GM12878 (cell line): ENCODE results near the gene FLVCR1. TPM values are rescaled to one million over a fixed set of nuclear protein-coding genes. Genes with fewer than 3 reads are reported as not detected.

ENCODE experiments used
- ATAC-seq: fragments of 200-7000 bp; cut with Tn5 transposase; 3 replicates; pipeline ENCODE4 v1.9.1; 2020; ENCODE audit warnings: mild to moderate bottlenecking, moderate library complexity
- BruUV-seq: library from RNA; stranded (reverse); fragments of 400-500 nt; replicated peaks from 2 replicates; lab custom pipeline; 2021; lab: Mats Ljungman, UMichigan
- CTCF ChIA-PET: fragments of 300-600 bp; sonication (Branson Sonifier 250); formaldehyde crosslinking; extraction: SDS; loops from one replicate; lab custom pipeline; 2021; ENCODE audit warnings: inconsistent platforms; lab: Yijun Ruan, JAX
- POLR2A ChIA-PET: fragments of 350-600 bp; formaldehyde crosslinking; extraction: SDS; loops from one replicate; lab custom pipeline; 2021; ENCODE audit warnings: inconsistent platforms; lab: Charles Lee
- RAD21 ChIA-PET: fragments of 300-600 bp; sonication (Branson Sonifier 250); formaldehyde crosslinking; loops from one replicate; lab custom pipeline; 2023; ENCODE audit warnings: antibody characterized with exemption; ENCODE audit not compliant: unreplicated experiment; lab: Charles Lee
- SMC1A ChIA-PET: fragments of 300-600 bp; sonication (Branson Sonifier 250); formaldehyde crosslinking; loops from one replicate; lab custom pipeline; 2023; ENCODE audit not compliant: unreplicated experiment, uncharacterized antibody; lab: Charles Lee
- DNase-seq: peaks from one replicate; pipeline ENCODE4 v3.0.0-alpha.2; 2011; ENCODE audit warnings: low read depth, low spot score
- FAIRE-seq: peaks from 3 replicates; lab custom pipeline; 2011; peaks lifted over from hg19 to GRCh38; lab: Jason Lieb, UNC
- H2AFZ ChIP-seq: 2 replicates; pipeline ENCODE4 v1.6.0; 2011; ENCODE audit warnings: low read depth, low read length, control low read depth; ENCODE audit not compliant: control insufficient read depth
- H3K27ac ChIP-seq: 2 replicates; pipeline ENCODE4 v1.5.1; 2011; ENCODE audit warnings: control low read depth; ENCODE audit not compliant: control insufficient read depth, insufficient read depth
- H3K27me3 ChIP-seq, 2 experiments: replicated peaks in 1 of 2; 2 replicates each; pipeline versions ENCODE4 v1.6.0 to v1.6.1; 2011; ENCODE audit warnings: low read length in 1 of 2; ENCODE audit not compliant: control insufficient read depth in 2 of 2, insufficient read depth in 2 of 2
- H3K36me3 ChIP-seq, 2 experiments: 2 replicates each; pipeline ENCODE4 v1.5.1; 2011; ENCODE audit warnings: low read length in 1 of 2; ENCODE audit not compliant: control insufficient read depth in 2 of 2, insufficient read depth in 2 of 2
- H3K4me1 ChIP-seq: 2 replicates; pipeline ENCODE4 v1.6.1; 2011; ENCODE audit warnings: mild to moderate bottlenecking, low read length, moderate library complexity, mixed read lengths; ENCODE audit not compliant: control insufficient read depth, insufficient read depth
- H3K4me2 ChIP-seq: 2 replicates; pipeline ENCODE4 v1.6.0; 2011; ENCODE audit warnings: control low read depth; ENCODE audit not compliant: control insufficient read depth, insufficient read depth
- H3K4me3 ChIP-seq: fragments of 200-600 bp; sonication (generic); 2 replicates; pipeline ENCODE4 v1.5.1; 2016
- H3K79me2 ChIP-seq: 2 replicates; pipeline ENCODE4 v1.6.0; 2011; ENCODE audit warnings: low read length; ENCODE audit not compliant: control insufficient read depth, insufficient read depth
- H3K9ac ChIP-seq: 2 replicates; pipeline ENCODE4 v1.8.0; 2011; ENCODE audit warnings: low read length, control low read depth, mixed read lengths; ENCODE audit not compliant: control insufficient read depth, insufficient read depth
- H3K9me3 ChIP-seq: replicated peaks from 3 replicates; pipeline ENCODE4 v1.5.1; 2011; ENCODE audit warnings: mild to moderate bottlenecking, low read length; ENCODE audit not compliant: control insufficient read depth, insufficient read depth
- H4K20me1 ChIP-seq: 2 replicates; pipeline ENCODE4 v1.6.0; 2011; ENCODE audit not compliant: control insufficient read depth, insufficient read depth
- BCL11A ChIP-seq: IDR thresholded peaks from 2 replicates; pipeline ENCODE4 v1.6.1; 2011; ENCODE audit warnings: low read depth, low read length
- BHLHE40 ChIP-seq, 2 experiments: fragments of 450-650 bp in 1 of 2; IDR thresholded peaks; 2 replicates each; pipeline ENCODE4 v1.6.1; 2011 to 2017; ENCODE audit warnings: low read depth in 2 of 2, borderline replicate concordance in 1 of 2, improper control_type of control experiment in 1 of 2, low read length in 1 of 2, mild to moderate bottlenecking in 1 of 2
- CBFB ChIP-seq: IDR thresholded peaks from 2 replicates; pipeline ENCODE4 v1.6.1; 2016; ENCODE audit warnings: antibody characterized with exemption, low read depth
- EED ChIP-seq: sonication (generic); IDR thresholded peaks from 2 replicates; pipeline ENCODE4 v1.6.1; 2016; ENCODE audit warnings: antibody characterized with exemption, low read depth
- EGR1 ChIP-seq, 2 experiments: IDR thresholded peaks; 1 replicate in 1 of 2; 2 replicates in 1 of 2; pipeline ENCODE4 v1.6.1; 2011 to 2012; ENCODE audit warnings: low read depth in 2 of 2, low read length in 2 of 2, borderline replicate concordance in 1 of 2, mild to moderate bottlenecking in 1 of 2, moderate library complexity in 1 of 2
- EP300 ChIP-seq, 2 experiments: fragments of 150-350 bp in 1 of 2; IDR thresholded peaks; 2 replicates each; pipeline ENCODE4 v1.6.1; 2011 to 2012; ENCODE audit warnings: low read depth in 2 of 2, low read length in 2 of 2, borderline replicate concordance in 1 of 2, improper control_type of control experiment in 1 of 2, inconsistent platforms in 1 of 2; ENCODE audit not compliant: control insufficient read depth in 1 of 2
- FOXK2 ChIP-seq: fragments of 450-650 bp; IDR thresholded peaks from 2 replicates; pipeline ENCODE4 v1.6.1; 2017; ENCODE audit warnings: mild to moderate bottlenecking, moderate library complexity
- FOXM1 ChIP-seq: IDR thresholded peaks from 2 replicates; pipeline ENCODE4 v1.6.1; 2012; ENCODE audit warnings: low read depth, mild to moderate bottlenecking, inconsistent platforms, low read length, moderate library complexity
- IKZF1 ChIP-seq: fragments of 450-650 bp; conservative IDR thresholded peaks from 2 replicates; pipeline ENCODE4 v1.6.1; 2017; ENCODE audit warnings: antibody characterized with exemption, mild to moderate bottlenecking
- JUNB ChIP-seq: IDR thresholded peaks from 2 replicates; pipeline ENCODE4 v1.6.1; 2016; ENCODE audit warnings: antibody characterized with exemption, mild to moderate bottlenecking
- MEF2A ChIP-seq: IDR thresholded peaks from 2 replicates; pipeline ENCODE4 v1.6.1; 2011; ENCODE audit warnings: low read depth, mild to moderate bottlenecking, low read length, moderate library complexity; ENCODE audit not compliant: insufficient read depth
- POLR2AphosphoS2 ChIP-seq: IDR thresholded peaks from 2 replicates; pipeline ENCODE4 v1.6.1; 2011; ENCODE audit warnings: low read depth, mild to moderate bottlenecking, low read length, improper control_type of control experiment, moderate library complexity
- RAD51 ChIP-seq: fragments of 450-650 bp; IDR thresholded peaks from 2 replicates; pipeline ENCODE4 v1.6.1; 2016; ENCODE audit warnings: moderate library complexity, mild to moderate bottlenecking, inconsistent platforms
- RUNX3 ChIP-seq: IDR thresholded peaks from 2 replicates; pipeline ENCODE4 v1.6.1; 2012; ENCODE audit warnings: low read length, inconsistent platforms
- SMC3 ChIP-seq: IDR thresholded peaks from 2 replicates; pipeline ENCODE4 v1.6.1; 2011; ENCODE audit warnings: low read length, improper control_type of control experiment, borderline replicate concordance
- TCF7 ChIP-seq: IDR thresholded peaks from 2 replicates; pipeline ENCODE4 v1.6.1; 2014; ENCODE audit warnings: antibody characterized with exemption, borderline replicate concordance
- ZNF274 ChIP-seq: IDR thresholded peaks from one replicate; pipeline ENCODE4 v1.8.0; 2011; ENCODE audit not compliant: insufficient read length, insufficient read depth
- ZNF622 ChIP-seq: fragments of 450-650 bp; IDR thresholded peaks from 2 replicates; pipeline ENCODE4 v1.6.1; 2017; ENCODE audit warnings: mild to moderate bottlenecking, inconsistent platforms
- whole genome bisulfite sequencing: methylation state at CpG from one replicate; pipeline ENCODE4 v1.1.6; 2016; ENCODE audit warnings: low lambda C conversion rate; ENCODE audit not compliant: insufficient replicate concordance, insufficient coverage; ENCODE audit errors: missing lambda C conversion rate; 5-methylcytosine and 5-hydroxymethylcytosine counted together
- in situ Hi-C: fragments of 300-500 bp; cut with MboI; formaldehyde crosslinking; loops from 9 replicates; pipeline ENCODE4 v1.14.3; 2018; ENCODE audit warnings: mixed read lengths
- intact Hi-C: fragments of 100-400 bp; cut with micrococcal nuclease; formaldehyde crosslinking; loops from one replicate; pipeline ENCODE4 v1.14.2; 2022; ENCODE audit not compliant: unreplicated experiment
- polyA plus RNA-seq, 11 experiments: library from polyadenylated mRNA; depleted of rRNA in 4 of 11; unstranded in 6 of 11; stranded (reverse) in 5 of 11; fragments of >200 nt; fragmentation: Nextera tagmentation in 4 of 11; fragmentation: Illumina TruSeq in 1 of 11; extraction: Ambion mirVana in 4 of 11; extraction: Trizol in 1 of 11; gene quantifications; 1 replicate in 1 of 11; 2 replicates in 10 of 11; pipeline versions ENCODE4 v1.2.1 to v1.2.3, GENCODE V29; 2011 to 2016; ENCODE audit warnings: inconsistent platforms in 2 of 11, missing spikeins in 2 of 11, low read depth in 1 of 11
- total RNA-seq, 4 experiments: library from RNA; depleted of rRNA in 3 of 4; stranded (reverse); fragments of >200 nt in 3 of 4; fragmentation: Illumina TruSeq in 1 of 4; extraction: Trizol in 1 of 4; gene quantifications; 2 replicates each; pipeline versions ENCODE4 v1.2.1 to v1.2.3, GENCODE V29; 2013 to 2021

FLVCR1 gene
- total and polyA plus RNA-seq, 10 of the 15 experiments (the other 5 are each of a cell fraction or from before 2014, with no cell fraction given): 7.1 to 25.2 (median 17.6) TPM

DNA sequence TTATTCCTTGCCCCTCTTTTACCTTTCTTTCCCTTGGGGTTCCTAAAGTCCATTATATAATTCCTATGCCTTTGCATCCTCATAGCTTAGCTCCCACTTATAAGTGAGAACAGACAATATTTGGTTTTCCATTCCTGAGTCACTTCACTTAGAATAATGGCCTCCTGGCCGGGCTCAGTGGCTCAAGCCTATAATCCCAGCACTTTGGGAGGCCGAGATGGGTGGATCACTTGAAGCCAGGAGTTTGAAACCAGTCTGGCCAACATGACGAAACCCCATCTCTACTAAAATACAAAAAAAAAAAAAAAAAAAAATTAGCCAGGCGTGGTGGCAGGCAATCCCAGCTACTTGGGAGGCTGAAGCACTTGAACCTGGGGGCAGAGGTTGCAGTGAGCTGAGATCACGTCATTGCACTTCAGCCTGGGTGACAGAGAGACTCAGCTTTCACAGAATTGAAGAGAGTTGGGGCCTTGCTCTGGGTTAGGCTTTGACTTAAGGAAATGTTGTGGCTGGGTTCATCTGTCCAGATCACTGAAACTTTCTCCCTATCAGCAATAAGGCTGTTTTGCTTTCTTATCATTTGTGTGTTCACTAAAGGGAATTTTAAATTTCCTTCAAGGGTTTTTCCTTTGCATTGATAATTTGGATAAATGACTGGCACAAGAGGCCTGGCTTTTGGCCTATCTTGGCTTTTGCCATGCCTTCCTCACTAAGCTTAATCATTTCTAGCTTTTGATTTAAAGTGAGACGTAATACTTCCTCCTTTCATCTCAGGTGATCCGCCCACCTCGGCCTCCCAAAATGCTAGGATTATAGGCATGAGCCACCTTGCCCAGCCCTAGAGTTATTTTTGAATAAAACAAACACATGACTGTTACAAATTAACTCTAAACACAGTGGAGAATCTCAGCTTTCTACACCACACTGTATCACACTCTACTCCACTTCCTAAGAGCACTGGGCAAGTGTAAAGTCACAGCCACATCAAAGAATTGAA lies 24.6 kb upstream of the FLVCR1 start (continued):
- peak; percentile 77 for TF ChIP-seq IKZF1
- TF ChIP-seq TCF7: peak; percentile 72
- peak; percentile 49; the same call in 1 of the 2 replicates for TF ChIP-seq RAD51
- peak in 1 of 2 experiments; percentile 19; a peak in 1 of 4 replicates for TF ChIP-seq EP300 (IDR thresholded peaks at IDR 0.05; ENCODE audit: borderline replicate concordance in 1 of 2, control insufficient read depth in 1 of 2, low read depth in 2 of 2, low read length in 2 of 2)
- TF ChIP-seq RUNX3: peak; percentile 24; the same call in 1 of the 2 replicates
- TF ChIP-seq MEF2A: 0 out of 2 replicates have a peak, but pooled peaks have one; percentile 43
- peak; percentile 64; a peak in 3 of 4 replicates for TF ChIP-seq BHLHE40 (IDR thresholded peaks at IDR 0.05; ENCODE audit: borderline replicate concordance in 1 of 2, low read depth in 2 of 2, low read length in 1 of 2)
- TF ChIP-seq EGR1 (IDR thresholded peaks at IDR 0.05; ENCODE audit: borderline replicate concordance in 1 of 2, low read depth in 2 of 2, low read length in 2 of 2): peak in 1 of 2 experiments; percentile 44; a peak in 1 of 3 replicates
- peak; percentile 52 for TF ChIP-seq JUNB
- peak; percentile 46; the same call in 1 of the 2 replicates for TF ChIP-seq EED

DNA sequence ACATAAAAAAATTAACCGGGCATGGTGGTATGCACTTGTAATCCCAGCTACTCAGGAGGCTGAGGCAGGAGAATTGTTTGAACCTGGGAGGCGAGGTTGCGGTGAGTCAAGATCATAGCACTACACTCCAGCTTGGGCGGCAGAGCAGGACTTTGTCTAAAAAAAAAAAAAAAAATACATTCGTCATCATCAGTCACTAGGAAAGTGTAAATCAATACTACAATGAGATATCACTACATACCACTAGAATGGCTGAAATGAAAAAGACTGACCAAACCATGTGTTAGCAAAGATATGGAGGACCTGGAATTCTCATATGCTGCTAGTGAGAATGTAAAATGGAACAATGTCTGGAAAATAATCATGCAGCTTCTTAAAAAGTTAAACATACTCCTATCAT lies 19.9 kb upstream of the FLVCR1 start:
- H3K79me2 ChIP-seq: no peaks in the 10 kb centered on the region
- H3K4me1 ChIP-seq: peaks cover 12% of the 10 kb centered on the region
- ChIA-PET CTCF (interaction anchor here (1.0 to 2.2 kb wide), 3 partner anchors 9 to 157 kb away, joined by 3 to 5 read pairs (median 3); no protein-coding TSS in a partner anchor), POLR2A (interaction anchor here (0.5 to 0.6 kb wide), 2 partner anchors 16 to 319 kb away, joined by 3 to 4 read pairs; no protein-coding TSS in a partner anchor), RAD21 (interaction anchor here (1.5 kb wide), 1 partner anchor 23 kb away, joined by 4 read pairs; no protein-coding TSS in a partner anchor), SMC1A (interaction anchor here (0.7 to 1.9 kb wide), 6 partner anchors 11 to 25 kb away, joined by 3 to 8 read pairs (median 3); no protein-coding TSS in a partner anchor)
- H4K20me1 ChIP-seq: no peaks in the 10 kb centered on the region
- no peaks in the 10 kb centered on the region for H3K36me3 ChIP-seq
- ATAC-seq (no peak), FAIRE-seq (no peak), DNase-seq (no peak)
- H3K9ac ChIP-seq: no peak overlapping the region
- H3K27me3 ChIP-seq: no peaks in the 10 kb centered on the region
- in situ Hi-C loops (no loop called here), intact Hi-C loops (no loop called here)
- no peak overlapping the region for H3K27ac ChIP-seq
- BruUV-seq: no TSS peak
- no peak overlapping the region for H3K4me2 ChIP-seq
- no peak overlapping the region for H2AFZ ChIP-seq
- TF ChIP-seq FOXK2 (no peak), POLR2AphosphoS2 (no peak), SMC3 (no peak), TCF7 (no peak), BCL11A (no peak), CBFB (no peak), ZNF622 (no peak), ZNF274 (no peak), FOXM1 (no peak)
- no peaks in the 10 kb centered on the region for H3K9me3 ChIP-seq
- no peak overlapping the region for H3K4me3 ChIP-seq
- WGBS: 86% methylated on average over 5 of the region's 5 CpGs
